ENCODE results near the gene MEOX1.

Gene MEOX1

GRCh38 chr17:43702637-43703036 is 40.9 kb upstream of the MEOX1 start:
- Mint-ChIP-seq H3K36me3 (ENCODE audit: low read depth) (no peaks in the 10 kb centered on the region), H3K27ac (no peak overlapping the region), H3K4me1 (no peaks in the 10 kb centered on the region), H3K4me3 (no peak overlapping the region), H3K9me3 (no peaks in the 10 kb centered on the region), H3K27me3 (ENCODE audit: low read depth) (peaks cover 18% of the 10 kb centered on the region)
- no peak for TF ChIP-seq CTCF (IDR thresholded peaks at IDR 0.05; ENCODE audit: unreplicated experiment in 3 of 3)

- no peaks in the 10 kb centered on the region for H3K36me3 Mint-ChIP-seq (ENCODE audit: low read depth)
- no peak for TF ChIP-seq CTCF (IDR thresholded peaks at IDR 0.05; ENCODE audit: unreplicated experiment in 3 of 3)
- no peaks in the 10 kb centered on the region for H3K9me3 Mint-ChIP-seq
Observed at GRCh38 chr17:43701318-43701743, 39.6 kb upstream of the MEOX1 start.

GRCh38 chr17:43699438-43699756 is 37.7 kb upstream of the MEOX1 start:
- no peak overlapping the region for H3K4me3 Mint-ChIP-seq
- no peak for TF ChIP-seq CTCF (IDR thresholded peaks at IDR 0.05; ENCODE audit: unreplicated experiment in 3 of 3)
- H3K27ac Mint-ChIP-seq = no peak overlapping the region
- peaks cover 9% of the 10 kb centered on the region for H3K4me1 Mint-ChIP-seq
- H3K27me3 Mint-ChIP-seq (ENCODE audit: low read depth) = peaks cover 12% of the 10 kb centered on the region
- H3K36me3 Mint-ChIP-seq (ENCODE audit: low read depth) = no peaks in the 10 kb centered on the region
- no peaks in the 10 kb centered on the region for H3K9me3 Mint-ChIP-seq

More at GRCh38 chr17:43701318-43701743, 39.6 kb upstream of the MEOX1 start:
- Mint-ChIP-seq H3K27ac (no peak overlapping the region), H3K4me3 (no peak overlapping the region), H3K4me1 (peaks cover 2% of the 10 kb centered on the region), H3K27me3 (ENCODE audit: low read depth) (peaks cover 9% of the 10 kb centered on the region)

- Mint-ChIP-seq H3K4me1 (peaks cover 13% of the 10 kb centered on the region), H3K4me3 (no peak overlapping the region), H3K27ac (no peak overlapping the region), H3K9me3 (no peaks in the 10 kb centered on the region), H3K27me3 (ENCODE audit: low read depth) (peaks cover 13% of the 10 kb centered on the region), H3K36me3 (ENCODE audit: low read depth) (no peaks in the 10 kb centered on the region)
- no peak for TF ChIP-seq CTCF (IDR thresholded peaks at IDR 0.05; ENCODE audit: unreplicated experiment in 3 of 3)
Observed at GRCh38 chr17:43698678-43699437, 37.1 kb upstream of the MEOX1 start.

GRCh38 chr17:43697937-43698336 is 36.2 kb upstream of the MEOX1 start:
- Mint-ChIP-seq H3K4me3 (no peak overlapping the region), H3K27ac (no peak overlapping the region), H3K4me1 (peaks cover 13% of the 10 kb centered on the region), H3K36me3 (ENCODE audit: low read depth) (no peaks in the 10 kb centered on the region), H3K27me3 (ENCODE audit: low read depth) (peaks cover 11% of the 10 kb centered on the region), H3K9me3 (no peaks in the 10 kb centered on the region)
- no peak for TF ChIP-seq CTCF (IDR thresholded peaks at IDR 0.05; ENCODE audit: unreplicated experiment in 3 of 3)

GRCh38 chr17:43696891-43697290 is 35.2 kb upstream of the MEOX1 start:
- Mint-ChIP-seq H3K4me3 (no peak overlapping the region), H3K36me3 (ENCODE audit: low read depth) (no peaks in the 10 kb centered on the region), H3K27me3 (ENCODE audit: low read depth) (peaks cover 10% of the 10 kb centered on the region), H3K9me3 (no peaks in the 10 kb centered on the region), H3K27ac (no peak overlapping the region), H3K4me1 (peaks cover 13% of the 10 kb centered on the region)
- TF ChIP-seq CTCF (IDR thresholded peaks at IDR 0.05; ENCODE audit: unreplicated experiment in 3 of 3) = no peak

All from nephron (organoid).